Measurements from ENCODE around the gene AOAH. TPM values are rescaled to one million over a fixed set of nuclear protein-coding genes. Genes with fewer than 3 reads are reported as not detected.
A peak's percentile ranks its signal among the peaks of the same experiment; 100 is the strongest.

AOAH gene
- polyA plus RNA-seq, 1 donor: 17.8 TPM

- H3K27ac ChIP-seq (ENCODE audit: low read length): no peak overlapping the region
- no peak overlapping the region for H3K4me3 ChIP-seq (ENCODE audit: low read length)
- H3K4me1 ChIP-seq (ENCODE audit: control insufficient read depth, insufficient read depth, low read length): peaks cover 11% of the 10 kb centered on the region
- no peaks in the 10 kb centered on the region for H3K36me3 ChIP-seq (ENCODE audit: control insufficient read depth, insufficient read depth, low read length)
- DNase-seq: no peak
- H3K9me3 ChIP-seq (ENCODE audit: control insufficient read depth, low read depth, low read length): no peaks in the 10 kb centered on the region
- H3K27me3 ChIP-seq (ENCODE audit: control insufficient read depth, insufficient read depth, low read length): no peaks in the 10 kb centered on the region
- WGBS (ENCODE audit: insufficient coverage, low lambda C conversion rate): no CpG with 5 or more reads among the region's 1 CpG
These were observed 34.6 kb upstream of the AOAH start for GRCh38 chr7:36758879-36759278.

GRCh38 chr7:36755484-36755883, 31.2 kb upstream of the AOAH start:
- H3K4me1 ChIP-seq (ENCODE audit: control insufficient read depth, insufficient read depth, low read length): peaks cover 6% of the 10 kb centered on the region
- H3K27ac ChIP-seq (ENCODE audit: low read length): no peak overlapping the region
- WGBS (ENCODE audit: insufficient coverage, low lambda C conversion rate): no CpG with 5 or more reads among the region's 8 CpGs
- H3K27me3 ChIP-seq (ENCODE audit: control insufficient read depth, insufficient read depth, low read length): no peaks in the 10 kb centered on the region
- no peak overlapping the region for H3K4me3 ChIP-seq (ENCODE audit: low read length)
- no peaks in the 10 kb centered on the region for H3K9me3 ChIP-seq (ENCODE audit: control insufficient read depth, low read depth, low read length)
- no peaks in the 10 kb centered on the region for H3K36me3 ChIP-seq (ENCODE audit: control insufficient read depth, insufficient read depth, low read length)
- peak in 1 of 2 donors; percentile 44 for DNase-seq

- H3K27ac ChIP-seq (ENCODE audit: low read length): peak overlapping the region; percentile 32
- H3K27me3 ChIP-seq (ENCODE audit: control insufficient read depth, insufficient read depth, low read length): no peaks in the 10 kb centered on the region
- WGBS (ENCODE audit: insufficient coverage, low lambda C conversion rate): no CpG with 5 or more reads among the region's 2 CpGs
- DNase-seq: peak; percentile 38 to 76
- H3K4me1 ChIP-seq (ENCODE audit: control insufficient read depth, insufficient read depth, low read length): peaks cover 28% of the 10 kb centered on the region
- H3K36me3 ChIP-seq (ENCODE audit: control insufficient read depth, insufficient read depth, low read length): no peaks in the 10 kb centered on the region
- no peak overlapping the region for H3K4me3 ChIP-seq (ENCODE audit: low read length)
- H3K9me3 ChIP-seq (ENCODE audit: control insufficient read depth, low read depth, low read length): no peaks in the 10 kb centered on the region
These were observed 27.9 kb upstream of the AOAH start for GRCh38 chr7:36752026-36752711.

GRCh38 chr7:36750451-36750850, 26.2 kb upstream of the AOAH start:
- DNase-seq: no peak
- H3K27ac ChIP-seq (ENCODE audit: low read length): peak overlapping the region; percentile 76

GRCh38 chr7:36749282-36749960, 25.1 kb upstream of the AOAH start:
- no CpG with 5 or more reads among the region's 2 CpGs for WGBS (ENCODE audit: insufficient coverage, low lambda C conversion rate)
- peaks cover 43% of the 10 kb centered on the region for H3K4me1 ChIP-seq (ENCODE audit: control insufficient read depth, insufficient read depth, low read length)
- peak overlapping the region; percentile 76 for H3K27ac ChIP-seq (ENCODE audit: low read length)
- H3K36me3 ChIP-seq (ENCODE audit: control insufficient read depth, insufficient read depth, low read length): no peaks in the 10 kb centered on the region
- H3K27me3 ChIP-seq (ENCODE audit: control insufficient read depth, insufficient read depth, low read length): no peaks in the 10 kb centered on the region
- peak; percentile 63 to 81 for DNase-seq
- no peaks in the 10 kb centered on the region for H3K9me3 ChIP-seq (ENCODE audit: control insufficient read depth, low read depth, low read length)
- no peak overlapping the region for H3K4me3 ChIP-seq (ENCODE audit: low read length)

More at GRCh38 chr7:36750451-36750850, 26.2 kb upstream of the AOAH start:
- 100% methylated on average over 2 of the region's 5 CpGs for WGBS (ENCODE audit: insufficient coverage, low lambda C conversion rate)
- no peaks in the 10 kb centered on the region for H3K9me3 ChIP-seq (ENCODE audit: control insufficient read depth, low read depth, low read length)
- H3K36me3 ChIP-seq (ENCODE audit: control insufficient read depth, insufficient read depth, low read length): no peaks in the 10 kb centered on the region
- peaks cover 43% of the 10 kb centered on the region for H3K4me1 ChIP-seq (ENCODE audit: control insufficient read depth, insufficient read depth, low read length)
- no peaks in the 10 kb centered on the region for H3K27me3 ChIP-seq (ENCODE audit: control insufficient read depth, insufficient read depth, low read length)
- no peak overlapping the region for H3K4me3 ChIP-seq (ENCODE audit: low read length)

GRCh38 chr7:36748017-36748487, 23.8 kb upstream of the AOAH start:
- H3K27ac ChIP-seq (ENCODE audit: low read length): peak overlapping the region; percentile 89
- peaks cover 2% of the 10 kb centered on the region for H3K9me3 ChIP-seq (ENCODE audit: control insufficient read depth, low read depth, low read length)
- WGBS (ENCODE audit: insufficient coverage, low lambda C conversion rate): 100% methylated on average over 2 of the region's 7 CpGs

GRCh38 chr7:36747280-36748016, 23.2 kb upstream of the AOAH start:
- no peaks in the 10 kb centered on the region for H3K36me3 ChIP-seq (ENCODE audit: control insufficient read depth, insufficient read depth, low read length)
- H3K4me1 ChIP-seq (ENCODE audit: control insufficient read depth, insufficient read depth, low read length): peaks cover 43% of the 10 kb centered on the region
- peak overlapping the region; percentile 89 for H3K27ac ChIP-seq (ENCODE audit: low read length)
- H3K27me3 ChIP-seq (ENCODE audit: control insufficient read depth, insufficient read depth, low read length): no peaks in the 10 kb centered on the region
- 50% methylated on average over 1 of the region's 4 CpGs for WGBS (ENCODE audit: insufficient coverage, low lambda C conversion rate)
- no peak overlapping the region for H3K4me3 ChIP-seq (ENCODE audit: low read length)
- DNase-seq: peak; percentile 58 to 81
- H3K9me3 ChIP-seq (ENCODE audit: control insufficient read depth, low read depth, low read length): peaks cover 2% of the 10 kb centered on the region

More at GRCh38 chr7:36748017-36748487, 23.8 kb upstream of the AOAH start:
- Histone ChIP-seq H3K4me3 (ENCODE audit: low read length) (no peak overlapping the region), H3K27me3 (ENCODE audit: control insufficient read depth, insufficient read depth, low read length) (no peaks in the 10 kb centered on the region), H3K36me3 (ENCODE audit: control insufficient read depth, insufficient read depth, low read length) (no peaks in the 10 kb centered on the region), H3K4me1 (ENCODE audit: control insufficient read depth, insufficient read depth, low read length) (peaks cover 43% of the 10 kb centered on the region)
- peak in 1 of 2 donors; percentile 10 for DNase-seq

- peaks cover 2% of the 10 kb centered on the region for H3K9me3 ChIP-seq (ENCODE audit: control insufficient read depth, low read depth, low read length)
- no peaks in the 10 kb centered on the region for H3K36me3 ChIP-seq (ENCODE audit: control insufficient read depth, insufficient read depth, low read length)
- peaks cover 41% of the 10 kb centered on the region for H3K4me1 ChIP-seq (ENCODE audit: control insufficient read depth, insufficient read depth, low read length)
- DNase-seq: peak; percentile 77 to 83
- WGBS (ENCODE audit: insufficient coverage, low lambda C conversion rate): no CpG with 5 or more reads among the region's 5 CpGs
- peak overlapping the region; percentile 89 for H3K27ac ChIP-seq (ENCODE audit: low read length)
- H3K27me3 ChIP-seq (ENCODE audit: control insufficient read depth, insufficient read depth, low read length): no peaks in the 10 kb centered on the region
- no peak overlapping the region for H3K4me3 ChIP-seq (ENCODE audit: low read length)
These were observed 22.1 kb upstream of the AOAH start for GRCh38 chr7:36746347-36746746.

- WGBS (ENCODE audit: insufficient coverage, low lambda C conversion rate): 100% methylated on average over 2 of the region's 6 CpGs
- Histone ChIP-seq H3K4me1 (ENCODE audit: control insufficient read depth, insufficient read depth, low read length) (peaks cover 22% of the 10 kb centered on the region), H3K36me3 (ENCODE audit: control insufficient read depth, insufficient read depth, low read length) (no peaks in the 10 kb centered on the region), H3K27ac (ENCODE audit: low read length) (no peak overlapping the region), H3K4me3 (ENCODE audit: low read length) (no peak overlapping the region), H3K9me3 (ENCODE audit: control insufficient read depth, low read depth, low read length) (peaks cover 2% of the 10 kb centered on the region), H3K27me3 (ENCODE audit: control insufficient read depth, insufficient read depth, low read length) (no peaks in the 10 kb centered on the region)
- DNase-seq: no peak
These were observed 18.8 kb upstream of the AOAH start for GRCh38 chr7:36742911-36743775.
